GM19467 (cell line): ENCODE measurements around the gene YIPF7.
A peak's percentile ranks its signal among the peaks of the same experiment; 100 is the strongest.

Source experiments
- ATAC-seq: cut with Tn5 transposase; IDR thresholded peaks from one replicate; pipeline ENCODE4 v1.9.1; 2021; ENCODE audit warnings: mild to moderate bottlenecking, moderate library complexity; ENCODE audit not compliant: unreplicated experiment

Gene YIPF7

GRCh38 chr4:44629280-44629866, 22.1 kb downstream of the YIPF7 start:
- peak; percentile 90 for ATAC-seq

- ATAC-seq, result no peak
These were observed 27.7 kb downstream of the YIPF7 start for GRCh38 chr4:44623676-44624075.

GRCh38 chr4:44616621-44617020, 34.8 kb downstream of the YIPF7 start:
- no peak for ATAC-seq

GRCh38 chr4:44583393-44583792, 68.0 kb downstream of the YIPF7 start:
- ATAC-seq, result no peak

GRCh38 chr4:44580231-44580630, 71.2 kb downstream of the YIPF7 start:
- ATAC-seq, result no peak

- ATAC-seq, result no peak
These were observed 72.5 kb downstream of the YIPF7 start for GRCh38 chr4:44578954-44579353.
